ENCODE measurements around the gene FPR2. TPM values are rescaled to one million over a fixed set of nuclear protein-coding genes. Genes with fewer than 3 reads are reported as not detected.

Gene FPR2
- total and polyA plus RNA-seq, 9 of the 15 experiments (the other 6 are each of a cell fraction or from before 2014, with no cell fraction given), result 0.03 to 0.15 (median 0.07) TPM; not detected in 6

DNA sequence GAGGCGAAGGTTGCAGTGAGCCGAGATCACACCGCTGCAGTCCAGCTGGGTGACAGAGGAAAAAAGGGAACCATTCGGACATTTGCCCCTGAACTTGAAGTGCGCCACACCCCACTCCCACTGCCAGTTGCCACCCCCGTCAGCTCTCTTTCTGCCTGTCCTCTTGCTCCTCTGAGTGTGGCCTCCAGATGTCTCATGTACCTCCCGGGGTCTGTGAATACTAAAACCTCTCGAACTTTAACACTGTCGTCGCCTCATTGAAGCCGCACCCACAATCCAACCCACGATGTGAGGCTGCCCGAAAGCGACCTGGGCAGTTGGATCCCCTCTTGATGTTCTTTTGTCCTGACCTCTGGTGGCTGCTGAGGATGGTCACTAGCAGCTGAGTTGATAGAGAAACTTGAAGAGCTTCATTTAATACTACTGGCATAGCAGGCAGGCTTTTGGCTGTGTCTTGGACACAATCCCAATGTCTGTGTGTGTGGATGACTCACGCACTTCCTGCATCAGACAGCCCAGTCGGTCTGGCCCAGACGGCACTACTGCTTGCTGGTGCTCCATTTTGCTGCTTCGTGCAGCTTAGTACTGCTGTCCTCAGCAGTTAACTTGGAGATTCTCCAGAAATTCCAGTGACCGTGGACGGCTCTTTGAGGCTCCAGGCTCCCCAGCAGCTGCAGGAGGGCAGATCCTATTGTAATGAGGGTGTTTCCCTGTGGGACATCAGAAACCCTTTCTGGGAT lies 38.2 kb downstream of the FPR2 start (continued):
- TF ChIP-seq SIRT6 (IDR thresholded peaks at IDR 0.05; ENCODE audit: low read depth, low read length), result no peak
- no peak for TF ChIP-seq ZFP1 (CRISPR knock-in tag; IDR thresholded peaks at IDR 0.05)
- no peak for TF ChIP-seq CBX1 (IDR thresholded peaks at IDR 0.05; ENCODE audit: low read depth)
- no peak for TF ChIP-seq FOXP4 (CRISPR knock-in tag; IDR thresholded peaks at IDR 0.05; ENCODE audit: borderline replicate concordance)
- TF ChIP-seq ZKSCAN1 (IDR thresholded peaks at IDR 0.05; ENCODE audit: low read depth, low read length), result no peak
- no peak for TF ChIP-seq HLTF (IDR thresholded peaks at IDR 0.05)
- no peak for TF ChIP-seq TCFL5 (CRISPR knock-in tag; conservative IDR thresholded peaks at IDR 0.05)
- TF ChIP-seq NR3C1 (CRISPR knock-in tag; IDR thresholded peaks at IDR 0.05), result no peak
- TF ChIP-seq ZNF408 (CRISPR knock-in tag; IDR thresholded peaks at IDR 0.05; ENCODE audit: low read depth), result no peak
- TF ChIP-seq, protein P1, sequence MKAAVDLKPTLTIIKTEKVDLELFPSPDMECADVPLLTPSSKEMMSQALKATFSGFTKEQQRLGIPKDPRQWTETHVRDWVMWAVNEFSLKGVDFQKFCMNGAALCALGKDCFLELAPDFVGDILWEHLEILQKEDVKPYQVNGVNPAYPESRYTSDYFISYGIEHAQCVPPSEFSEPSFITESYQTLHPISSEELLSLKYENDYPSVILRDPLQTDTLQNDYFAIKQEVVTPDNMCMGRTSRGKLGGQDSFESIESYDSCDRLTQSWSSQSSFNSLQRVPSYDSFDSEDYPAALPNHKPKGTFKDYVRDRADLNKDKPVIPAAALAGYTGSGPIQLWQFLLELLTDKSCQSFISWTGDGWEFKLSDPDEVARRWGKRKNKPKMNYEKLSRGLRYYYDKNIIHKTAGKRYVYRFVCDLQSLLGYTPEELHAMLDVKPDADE (conservative IDR thresholded peaks at IDR 0.05; ENCODE audit: control insufficient read depth, low read depth, low read length), result no peak
- TF ChIP-seq, protein P2, sequence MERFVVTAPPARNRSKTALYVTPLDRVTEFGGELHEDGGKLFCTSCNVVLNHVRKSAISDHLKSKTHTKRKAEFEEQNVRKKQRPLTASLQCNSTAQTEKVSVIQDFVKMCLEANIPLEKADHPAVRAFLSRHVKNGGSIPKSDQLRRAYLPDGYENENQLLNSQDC (CRISPR knock-in tag; IDR thresholded peaks at IDR 0.05), result no peak
- TF ChIP-seq FOXA1 (IDR thresholded peaks at IDR 0.05; ENCODE audit: borderline replicate concordance), result no peak
- no peak for TF ChIP-seq IRF9 (tag; IDR thresholded peaks at IDR 0.05)
- no peak for TF ChIP-seq SFPQ (IDR thresholded peaks at IDR 0.05; ENCODE audit: low read depth, low read length)
- TF ChIP-seq ZNF589 (CRISPR knock-in tag; IDR thresholded peaks at IDR 0.05; ENCODE audit: low read depth), result 0 out of 2 replicates have a peak, but pooled peaks have one; percentile 32
- TF ChIP-seq ZNF76 (CRISPR knock-in tag; IDR thresholded peaks at IDR 0.05; ENCODE audit: borderline replicate concordance), result no peak
- TF ChIP-seq KAT7 (CRISPR knock-in tag; IDR thresholded peaks at IDR 0.05; ENCODE audit: borderline replicate concordance), result 0 out of 2 replicates have a peak, but pooled peaks have one; percentile 44
- no peak for TF ChIP-seq ESRRB (CRISPR knock-in tag; IDR thresholded peaks at IDR 0.05; ENCODE audit: borderline replicate concordance)
- TF ChIP-seq TAF1 (IDR thresholded peaks at IDR 0.05; ENCODE audit: control insufficient read depth, extremely low read depth, insufficient read depth, low read length, severe bottlenecking), result no peak
- TF ChIP-seq NFIC (IDR thresholded peaks at IDR 0.05), result peak; percentile 85
- TF ChIP-seq ELF1 (tag; IDR thresholded peaks at IDR 0.05), result no peak
- TF ChIP-seq ZNF668 (CRISPR knock-in tag; IDR thresholded peaks at IDR 0.05), result no peak

Data from K562 (cell line).